GM12801 (cell line): ENCODE measurements around the gene DNAH17.

Experiments
- CTCF ChIP-seq: IDR thresholded peaks from one replicate; pipeline ENCODE4 v1.5.1; 2011; ENCODE audit warnings: control low read depth; ENCODE audit not compliant: insufficient read length; ENCODE audit errors: extremely low read depth

The DNAH17 gene

GRCh38 chr17:78568494-78569115, 8.6 kb downstream of the DNAH17 start:
- TF ChIP-seq CTCF, result no peak

DNA sequence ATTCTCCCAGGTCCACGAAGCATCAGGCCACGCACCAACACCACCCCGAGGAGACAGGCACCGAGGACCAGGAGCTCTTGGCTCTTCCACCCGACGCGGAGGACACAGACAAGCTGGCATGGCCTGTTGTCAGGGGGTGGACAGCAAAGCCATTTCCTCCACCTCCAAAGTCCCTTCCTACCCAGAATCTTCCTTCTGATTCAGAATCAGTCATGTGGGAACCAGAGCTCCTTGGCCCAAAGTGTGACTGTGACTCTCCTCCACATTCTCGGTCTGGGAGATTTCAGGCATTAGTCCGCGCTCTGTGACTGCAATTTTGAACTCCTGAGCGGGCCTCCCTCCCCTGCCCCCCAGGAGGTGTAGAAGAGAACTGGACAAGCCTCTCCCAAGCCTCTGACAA, 9.2 kb downstream of the DNAH17 start:
- TF ChIP-seq CTCF, result no peak

DNA sequence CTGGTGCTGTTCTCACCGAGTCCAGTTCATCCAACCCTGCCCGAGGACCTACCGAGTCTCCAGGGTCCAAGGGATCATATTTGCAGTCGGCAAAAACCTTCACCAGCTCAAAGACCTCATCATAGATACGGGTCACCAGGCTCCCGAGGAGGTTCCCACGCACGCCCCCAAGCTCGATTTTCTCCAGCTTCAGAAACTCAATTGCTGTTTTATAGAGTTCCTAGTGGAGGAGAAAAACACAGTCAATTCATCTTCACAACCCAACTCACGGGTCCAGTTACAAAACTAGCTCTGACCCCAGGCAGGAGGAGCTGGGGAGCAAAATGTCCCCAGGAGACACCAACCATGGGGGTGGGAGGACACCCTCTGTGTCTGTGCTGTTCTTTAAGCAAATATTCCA, 10.2 kb downstream of the DNAH17 start:
- TF ChIP-seq CTCF, result no peak

- no peak for TF ChIP-seq CTCF
Measured at GRCh38 chr17:78563189-78564145, 13.7 kb downstream of the DNAH17 start.

GRCh38 chr17:78562734-78563133, 14.5 kb downstream of the DNAH17 start:
- no peak for TF ChIP-seq CTCF

DNA sequence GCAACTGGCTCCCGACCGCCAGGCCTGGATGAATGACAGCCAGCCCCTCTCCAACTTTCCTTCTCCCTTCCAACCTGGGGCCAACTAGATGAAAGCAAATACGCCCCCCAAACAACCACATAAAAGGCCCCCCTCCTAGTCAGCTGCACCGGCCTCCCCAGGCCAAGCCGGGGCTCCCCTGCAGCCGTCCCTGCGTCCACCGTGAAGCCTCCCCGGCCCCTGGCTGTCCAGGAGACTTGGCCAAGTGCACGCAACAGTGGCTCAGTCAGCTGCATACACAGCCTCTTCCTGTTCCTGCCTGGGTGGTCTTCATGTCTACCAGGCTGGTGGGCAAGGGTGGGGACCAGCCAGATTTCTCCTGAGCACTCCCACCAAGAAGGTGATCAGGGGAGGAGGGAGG, 16.0 kb downstream of the DNAH17 start:
- TF ChIP-seq CTCF, result no peak

- no peak for TF ChIP-seq CTCF
Measured at GRCh38 chr17:78560731-78561130, 16.5 kb downstream of the DNAH17 start.
